IPS-20b (cell line): ENCODE data around the gene MNT.
A peak's percentile ranks its signal among the peaks of the same experiment; 100 is the strongest.

Experiments used
- H3K27ac ChIP-seq: one replicate; pipeline ENCODE4 v1.5.1; 2013; ENCODE audit warnings: low read length
- H3K27me3 ChIP-seq: 2 replicates; pipeline ENCODE4 v1.6.1; 2013; ENCODE audit warnings: mild to moderate bottlenecking, low read length, inconsistent platforms; ENCODE audit not compliant: insufficient read depth
- H3K36me3 ChIP-seq: 2 replicates; pipeline ENCODE4 v1.6.1; 2013; ENCODE audit warnings: low read depth, mild to moderate bottlenecking, inconsistent platforms, low read length, moderate library complexity; ENCODE audit not compliant: insufficient read depth
- H3K4me1 ChIP-seq: 2 replicates; pipeline ENCODE4 v1.6.1; 2013; ENCODE audit warnings: mild to moderate bottlenecking, control low read depth, inconsistent platforms, low read length, moderate library complexity; ENCODE audit not compliant: insufficient read depth
- H3K4me3 ChIP-seq: 2 replicates; pipeline ENCODE4 v1.5.1; 2013; ENCODE audit warnings: mild to moderate bottlenecking, low read length, inconsistent platforms
- H3K9ac ChIP-seq: 2 replicates; pipeline ENCODE4 v1.6.1; 2013; ENCODE audit warnings: low read depth, mild to moderate bottlenecking, inconsistent platforms, low read length, moderate library complexity
- H3K9me3 ChIP-seq: 2 replicates; pipeline ENCODE4 v1.6.1; 2013; ENCODE audit warnings: mild to moderate bottlenecking, low read depth, low read length, inconsistent platforms; ENCODE audit not compliant: insufficient read depth

MNT gene

DNA sequence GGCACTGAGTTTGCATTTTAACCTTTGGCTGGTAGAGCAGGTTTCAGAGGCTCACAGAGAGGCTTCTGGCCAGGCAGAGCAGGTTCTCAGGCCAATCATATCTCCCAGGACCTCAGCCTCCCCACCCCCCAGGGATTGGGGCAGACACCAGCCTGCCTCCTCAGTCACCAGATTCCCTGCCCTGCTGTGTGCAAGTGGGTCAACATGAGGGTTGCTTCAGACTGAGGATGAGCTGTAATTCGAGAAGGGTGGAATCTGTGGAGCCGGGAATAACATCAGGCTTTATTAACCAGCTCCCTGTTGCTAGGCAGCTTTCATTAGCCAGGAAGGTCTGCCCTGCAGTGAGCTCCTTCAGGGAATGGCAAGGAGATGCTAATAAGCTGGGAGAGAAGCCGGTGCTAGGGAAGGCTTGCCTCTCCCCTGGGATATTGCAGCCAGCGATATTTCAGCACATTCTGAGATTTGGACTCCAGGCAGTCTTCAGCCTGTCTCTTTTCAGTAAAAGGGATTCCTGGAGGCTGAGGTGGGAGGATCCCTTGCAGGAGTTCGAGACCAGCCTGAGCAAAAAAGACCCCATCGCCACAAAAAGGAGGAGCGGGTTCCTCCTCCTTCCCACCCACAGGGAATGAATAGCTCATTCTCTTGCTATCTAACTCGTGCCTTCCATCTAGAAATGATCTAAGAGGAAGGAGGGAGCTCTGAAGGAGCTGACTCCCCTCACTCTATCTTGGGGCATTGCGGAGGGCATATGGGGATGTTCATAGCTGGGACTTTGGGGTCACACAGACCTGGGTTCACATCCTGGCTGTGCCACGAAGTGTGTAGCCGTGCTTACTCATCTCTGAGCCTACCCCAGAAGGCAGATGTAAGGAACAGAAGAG, 52.8 kb downstream of the MNT start:
- Histone ChIP-seq H3K36me3 (peaks cover 15% of the 10 kb centered on the region), H3K9ac (peak overlapping the region; percentile 78; the same call in 1 of the 2 replicates), H3K4me3 (peak overlapping the region; percentile 56), H3K27me3 (no peaks in the 10 kb centered on the region), H3K27ac (peak overlapping the region; percentile 42), H3K9me3 (no peaks in the 10 kb centered on the region), H3K4me1 (peaks cover 5% of the 10 kb centered on the region; the same call in 1 of the 2 replicates)

DNA sequence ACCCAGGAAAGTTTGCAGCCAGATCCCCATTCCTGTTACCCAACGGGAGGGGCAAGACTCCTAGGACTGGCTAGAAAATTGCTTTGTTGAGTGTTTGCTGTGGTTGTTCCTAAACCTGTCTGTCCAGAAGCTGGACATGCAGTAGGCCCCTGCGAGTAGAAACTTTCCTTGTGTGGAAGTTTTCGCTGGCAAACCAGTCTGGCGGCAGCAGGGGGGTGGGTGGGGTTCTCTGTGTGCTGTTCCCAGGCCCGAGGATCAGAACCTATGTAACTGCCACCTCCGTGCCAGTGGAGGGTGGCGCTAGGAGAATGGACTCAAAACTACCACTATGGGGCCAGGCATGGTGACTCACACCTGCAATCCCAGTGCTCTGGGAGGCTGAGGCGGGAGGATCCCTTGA, 54.4 kb downstream of the MNT start:
- Histone ChIP-seq H3K9me3 (no peaks in the 10 kb centered on the region), H3K9ac (no peak overlapping the region), H3K4me3 (no peak overlapping the region), H3K27me3 (no peaks in the 10 kb centered on the region), H3K36me3 (peaks cover 24% of the 10 kb centered on the region), H3K4me1 (peaks cover 5% of the 10 kb centered on the region; the same call in 1 of the 2 replicates), H3K27ac (no peak overlapping the region)

DNA sequence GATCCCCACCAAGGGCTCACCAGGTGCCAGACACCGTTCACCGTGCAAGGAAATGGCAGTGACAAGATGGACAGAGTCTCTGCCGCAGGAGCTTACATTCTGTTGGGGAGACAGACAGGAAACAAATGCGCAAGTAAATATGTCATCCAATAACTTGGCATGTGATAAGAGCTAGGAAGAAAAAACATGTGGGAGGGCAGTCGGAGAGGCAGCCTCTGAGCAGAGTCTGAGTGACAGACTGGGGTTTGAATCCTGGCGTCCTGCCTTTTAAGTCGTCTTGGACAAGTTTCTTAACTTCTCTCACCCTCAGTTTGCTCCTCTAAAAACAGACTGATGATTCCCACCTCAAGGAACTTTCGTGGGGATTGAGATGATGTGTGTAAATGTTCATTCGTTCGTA, 56.3 kb downstream of the MNT start:
- H3K27me3 ChIP-seq: no peaks in the 10 kb centered on the region
- H3K4me3 ChIP-seq: no peak overlapping the region
- peaks cover 5% of the 10 kb centered on the region; the same call in 1 of the 2 replicates for H3K4me1 ChIP-seq
- peaks cover 27% of the 10 kb centered on the region for H3K36me3 ChIP-seq
- H3K9me3 ChIP-seq: no peaks in the 10 kb centered on the region
- no peak overlapping the region for H3K9ac ChIP-seq
- no peak overlapping the region for H3K27ac ChIP-seq

DNA sequence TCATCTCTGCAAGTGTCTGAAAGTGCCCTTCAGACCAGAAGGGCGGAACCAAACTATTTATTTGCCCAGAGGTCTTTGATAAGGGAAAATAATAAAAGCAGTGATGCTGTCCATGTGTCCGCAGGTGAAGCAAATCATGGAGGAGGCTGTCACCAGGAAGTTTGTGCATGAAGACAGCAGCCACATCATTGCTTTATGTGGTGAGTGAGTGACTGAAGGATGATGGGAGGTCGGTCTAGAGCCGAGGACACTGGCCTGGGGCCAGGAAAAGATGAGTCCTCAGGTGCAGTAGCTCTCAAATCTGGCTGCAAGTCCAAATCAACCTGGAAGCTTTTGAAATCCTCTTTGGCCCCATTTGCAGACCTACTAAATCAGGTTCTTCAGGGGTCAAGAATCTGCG, 57.4 kb downstream of the MNT start:
- H3K27me3 ChIP-seq: no peaks in the 10 kb centered on the region
- no peak overlapping the region for H3K9ac ChIP-seq
- no peak overlapping the region for H3K4me3 ChIP-seq
- peaks cover 27% of the 10 kb centered on the region for H3K36me3 ChIP-seq
- H3K9me3 ChIP-seq: no peaks in the 10 kb centered on the region
- H3K4me1 ChIP-seq: peaks cover 6% of the 10 kb centered on the region
- H3K27ac ChIP-seq: no peak overlapping the region

DNA sequence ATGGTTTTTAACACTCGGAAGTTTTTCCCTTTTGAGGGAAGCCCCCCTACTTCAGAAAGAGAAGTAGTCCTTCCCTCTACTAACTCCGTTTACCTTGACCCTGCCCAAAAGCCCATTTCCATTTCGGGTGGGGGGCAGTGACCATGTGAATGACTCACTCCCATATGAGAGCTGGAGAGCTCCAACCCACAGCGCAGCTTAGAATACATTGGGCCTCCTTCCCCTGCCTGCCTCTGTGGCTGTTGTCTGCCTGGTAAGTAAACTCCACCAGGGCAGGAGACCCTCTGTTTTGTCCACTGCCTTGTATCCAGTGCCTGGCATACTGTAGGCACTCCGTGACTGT, 62.6 kb downstream of the MNT start:
- no peaks in the 10 kb centered on the region for H3K27me3 ChIP-seq
- H3K4me1 ChIP-seq: peaks cover 20% of the 10 kb centered on the region
- no peaks in the 10 kb centered on the region for H3K9me3 ChIP-seq
- H3K4me3 ChIP-seq: peak overlapping the region; percentile 78
- no peak overlapping the region for H3K27ac ChIP-seq
- H3K9ac ChIP-seq: peak overlapping the region; percentile 43; the same call in 1 of the 2 replicates
- peaks cover 38% of the 10 kb centered on the region for H3K36me3 ChIP-seq

DNA sequence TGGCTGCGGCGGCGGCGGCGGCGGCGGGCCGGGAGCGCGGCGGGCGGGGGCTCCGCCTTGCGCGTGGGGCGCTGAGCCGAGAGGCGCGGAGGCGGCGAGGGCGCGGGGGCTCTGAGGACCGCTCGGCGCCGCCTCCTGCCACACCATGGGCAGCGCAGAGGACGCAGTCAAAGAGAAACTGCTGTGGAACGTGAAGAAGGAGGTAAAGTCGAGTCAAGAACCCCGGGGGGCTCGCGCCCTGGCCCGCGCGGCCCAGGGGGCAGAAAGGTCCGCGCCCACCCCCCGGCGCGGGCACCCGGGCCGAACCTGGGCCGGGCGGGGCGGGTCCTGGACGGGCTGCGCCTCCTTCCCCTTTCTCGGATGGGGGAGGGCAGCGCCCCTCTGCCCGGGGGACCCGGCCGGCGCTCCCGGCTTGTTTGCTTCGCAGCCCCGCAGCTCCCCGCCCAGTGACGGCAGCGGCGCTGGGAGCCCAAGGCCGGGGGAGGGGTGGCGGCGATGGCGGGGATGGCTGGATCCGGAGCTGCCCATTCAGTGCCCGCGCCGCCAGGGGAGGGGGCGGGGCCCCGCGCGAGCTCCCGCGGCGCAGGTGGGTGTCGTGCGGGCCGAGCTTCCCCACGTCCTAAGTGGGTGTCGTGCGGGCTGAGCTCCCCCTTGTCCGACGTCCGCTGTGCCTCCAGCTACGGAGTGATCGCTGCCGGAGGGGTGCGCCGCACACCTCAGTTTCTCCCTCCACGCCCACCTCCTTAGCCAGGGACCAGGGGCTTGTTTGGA, 63.1 kb downstream of the MNT start:
- H3K36me3 ChIP-seq: peaks cover 38% of the 10 kb centered on the region
- peaks cover 22% of the 10 kb centered on the region for H3K4me1 ChIP-seq
- H3K27ac ChIP-seq: no peak overlapping the region
- peak overlapping the region; percentile 60; the same call in 1 of the 2 replicates for H3K9ac ChIP-seq
- peak overlapping the region; percentile 78 for H3K4me3 ChIP-seq
- H3K9me3 ChIP-seq: no peaks in the 10 kb centered on the region
- H3K27me3 ChIP-seq: no peaks in the 10 kb centered on the region

DNA sequence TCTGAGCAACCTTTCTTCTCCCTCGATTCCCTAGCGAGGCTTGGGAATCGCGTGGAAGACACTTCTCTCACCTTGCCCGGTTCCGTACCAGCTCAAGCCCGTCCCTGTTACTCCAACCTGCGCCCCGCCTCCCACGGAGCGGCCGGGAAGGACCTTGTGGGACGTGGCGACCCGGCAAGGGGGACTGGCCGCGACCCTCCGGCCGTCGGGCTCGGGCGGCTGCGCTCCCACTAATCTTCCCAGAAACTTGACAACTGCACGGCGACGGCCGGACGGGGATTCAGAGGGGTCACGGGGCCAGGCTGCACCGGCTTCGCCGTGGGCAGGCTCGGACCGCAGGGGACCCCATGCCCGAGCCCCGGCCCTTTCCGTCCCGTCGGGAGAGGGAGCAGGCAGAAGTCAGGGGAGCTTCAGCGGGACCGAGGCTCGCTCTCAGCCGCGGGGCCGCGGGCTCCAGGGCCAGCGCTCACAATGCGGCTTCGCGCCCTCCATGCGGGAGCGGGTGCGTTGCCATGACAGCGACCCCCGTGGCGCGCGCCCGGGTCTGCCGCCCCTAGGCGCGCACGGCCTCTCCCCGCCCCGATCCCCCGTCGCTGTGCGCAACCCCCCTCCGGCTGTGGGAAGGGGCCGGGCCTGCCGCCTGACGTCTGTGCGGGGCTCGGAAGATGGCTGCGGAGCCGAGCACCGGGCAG, 63.9 kb downstream of the MNT start, which contains the start of gene SGSM2:
SGSM2 (plus strand) TSS at position 650 of the 692 bp plus-strand sequence. CDS start 188 bp downstream, outside the sequence.
- Histone ChIP-seq H3K36me3 (peaks cover 45% of the 10 kb centered on the region), H3K27me3 (no peaks in the 10 kb centered on the region), H3K9me3 (no peaks in the 10 kb centered on the region), H3K9ac (peak within 1 kb of the TSS; percentile 97; the same call in 1 of the 2 replicates), H3K27ac (peak within 1 kb of the TSS; percentile 63), H3K4me3 (peak within 1 kb of the TSS; percentile 95), H3K4me1 (peaks cover 22% of the 10 kb centered on the region)

DNA sequence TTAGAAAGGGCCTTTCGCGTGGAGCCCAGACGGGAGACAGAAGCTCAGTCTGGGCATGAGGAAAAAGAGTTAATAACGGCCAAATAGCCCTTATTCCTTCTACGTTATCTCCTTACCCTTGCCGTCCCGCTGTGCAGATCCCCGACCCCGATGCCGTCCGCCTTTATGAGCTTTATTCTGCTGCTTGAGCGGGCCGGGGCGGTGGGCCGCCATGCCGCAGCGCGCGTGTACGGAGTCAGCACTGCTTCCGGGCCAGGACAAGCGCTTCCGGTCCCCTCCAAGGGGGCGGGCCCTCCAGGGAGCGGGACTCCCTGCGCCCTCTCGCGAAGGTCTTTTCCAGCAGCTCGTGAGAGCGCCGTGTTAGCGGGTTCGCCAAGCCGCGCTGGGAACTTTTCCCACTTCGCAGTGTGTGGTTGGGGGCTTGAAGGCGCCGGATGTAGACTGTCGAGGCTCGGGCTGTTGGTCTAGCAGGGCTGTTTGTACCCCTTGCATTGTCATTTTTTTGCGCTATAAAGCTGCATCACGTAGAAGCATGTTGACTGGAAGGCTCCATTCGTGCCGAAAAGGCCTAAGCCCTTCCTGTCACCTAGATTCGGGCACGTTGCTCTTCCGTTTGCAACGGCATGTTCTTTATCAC, 64.5 kb downstream of the MNT start, which contains the start of gene TSR1:
TSR1 (minus strand) TSS at position 243 of the 637 bp plus-strand sequence; CDS start at position 213, 30 bp downstream.
- Histone ChIP-seq H3K9ac (peak within 1 kb of the TSS; percentile 97), H3K27ac (peak within 1 kb of the TSS; percentile 63), H3K4me3 (peak within 1 kb of the TSS; percentile 95), H3K4me1 (peaks cover 22% of the 10 kb centered on the region), H3K36me3 (peaks cover 45% of the 10 kb centered on the region), H3K27me3 (no peaks in the 10 kb centered on the region), H3K9me3 (no peaks in the 10 kb centered on the region)

DNA sequence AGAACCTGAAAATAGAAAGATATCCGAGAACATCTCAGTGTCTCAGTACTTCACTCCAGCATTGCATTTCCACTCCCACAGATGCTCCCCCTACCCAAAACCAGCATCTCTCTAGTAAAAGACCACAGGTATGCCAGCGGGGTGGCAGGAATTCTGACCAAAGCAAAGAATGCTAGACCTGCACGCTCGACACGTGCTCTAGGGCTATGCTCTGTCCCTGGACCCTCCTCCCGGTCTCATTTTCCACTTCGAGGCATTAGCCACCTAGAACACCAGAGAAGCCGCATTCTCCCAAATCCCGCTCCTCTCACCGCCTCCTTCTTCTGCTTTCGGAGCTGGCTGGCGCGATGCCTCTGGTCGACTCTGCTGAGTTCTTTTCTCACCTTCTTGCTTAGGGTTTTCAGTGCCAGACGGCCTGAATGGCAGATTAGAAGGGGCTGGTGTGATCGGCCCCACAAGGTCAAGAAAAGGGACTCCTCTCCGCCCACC, 65.1 kb downstream of the MNT start:
- peaks cover 22% of the 10 kb centered on the region for H3K4me1 ChIP-seq
- H3K9me3 ChIP-seq: no peaks in the 10 kb centered on the region
- peak overlapping the region; percentile 97 for H3K9ac ChIP-seq
- H3K36me3 ChIP-seq: peaks cover 49% of the 10 kb centered on the region
- H3K27ac ChIP-seq: peak overlapping the region; percentile 63
- H3K4me3 ChIP-seq: peak overlapping the region; percentile 95
- H3K27me3 ChIP-seq: no peaks in the 10 kb centered on the region
